HG02970 (cell line): ENCODE measurements around the gene C16orf74.

Experiments
- ATAC-seq: cut with Tn5 transposase; IDR thresholded peaks from one replicate; pipeline ENCODE4 v1.9.1; 2021; ENCODE audit warnings: mild to moderate bottlenecking, moderate library complexity, moderate number of reproducible peaks; ENCODE audit not compliant: unreplicated experiment, low FRiP score

C16orf74 gene

GRCh38 chr16:85677383-85677967 lies 73.4 kb downstream of the C16orf74 start:
- no peak for ATAC-seq

DNA sequence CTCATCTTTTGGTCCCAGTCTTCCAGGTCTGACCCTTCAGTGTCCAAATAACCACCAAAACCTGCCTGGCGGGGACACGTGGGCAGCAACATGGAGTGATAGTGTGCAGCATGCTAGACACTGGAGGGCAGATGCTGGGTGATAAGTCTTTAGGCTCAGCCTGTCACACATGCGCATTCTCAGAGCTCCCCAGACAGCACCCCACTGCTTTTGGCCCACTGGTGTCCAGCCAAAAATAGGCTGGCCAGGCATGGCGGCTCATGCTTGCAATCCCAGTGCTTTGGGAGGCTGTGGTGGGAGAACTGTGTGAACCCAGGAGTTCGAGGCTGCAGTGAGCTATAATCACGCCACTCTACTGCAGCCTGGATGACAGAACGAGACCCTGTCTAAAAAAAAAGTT lies 74.4 kb downstream of the C16orf74 start:
- ATAC-seq, result no peak

DNA sequence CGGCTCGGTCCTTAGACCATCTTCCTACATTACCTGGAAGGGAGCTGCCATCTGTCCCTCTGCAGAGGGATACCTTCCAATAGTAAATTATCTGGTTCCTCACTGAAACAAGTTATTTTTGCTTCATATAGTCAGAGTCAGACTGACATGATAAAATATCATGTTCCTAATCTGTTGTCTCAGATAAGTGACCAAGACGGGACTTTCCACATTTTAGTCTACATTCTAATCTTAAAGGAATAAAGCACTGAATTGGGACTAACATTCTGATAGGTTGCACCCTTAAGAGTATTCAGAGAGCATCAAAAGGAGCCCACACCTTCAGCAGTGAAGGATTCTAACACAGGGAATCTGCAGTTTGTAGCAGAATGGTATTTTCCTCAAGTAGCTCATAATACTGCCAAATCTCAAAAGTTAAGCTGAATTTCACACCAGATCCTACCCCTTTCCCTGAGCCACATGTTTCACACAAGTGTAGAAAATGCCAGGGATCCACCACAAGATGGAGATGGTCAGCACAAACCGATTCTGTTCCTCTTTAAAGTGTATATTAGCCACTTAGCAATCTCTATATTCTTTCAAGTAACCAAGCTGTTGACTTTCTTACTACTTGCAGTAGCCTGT lies 75.5 kb downstream of the C16orf74 start:
- no peak for ATAC-seq

DNA sequence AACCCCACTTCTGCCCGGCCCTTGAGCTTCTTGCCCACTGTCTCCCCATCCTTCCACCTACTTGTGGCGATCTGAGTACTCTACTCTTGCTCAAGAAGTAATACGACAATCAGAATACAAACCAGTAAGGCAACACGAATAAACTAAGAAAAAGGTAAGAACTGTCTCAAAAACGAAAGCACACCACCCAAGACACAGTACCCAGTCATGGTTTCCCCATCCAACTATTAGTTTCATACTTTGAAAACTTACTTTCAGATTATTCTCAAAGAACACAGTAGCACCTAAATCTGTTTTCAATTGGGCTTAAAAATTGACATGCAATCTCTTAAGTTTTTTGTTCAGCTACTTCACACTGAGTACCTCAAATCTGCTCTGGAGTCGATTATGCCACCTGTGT lies 76.1 kb downstream of the C16orf74 start:
- ATAC-seq, result no peak

DNA sequence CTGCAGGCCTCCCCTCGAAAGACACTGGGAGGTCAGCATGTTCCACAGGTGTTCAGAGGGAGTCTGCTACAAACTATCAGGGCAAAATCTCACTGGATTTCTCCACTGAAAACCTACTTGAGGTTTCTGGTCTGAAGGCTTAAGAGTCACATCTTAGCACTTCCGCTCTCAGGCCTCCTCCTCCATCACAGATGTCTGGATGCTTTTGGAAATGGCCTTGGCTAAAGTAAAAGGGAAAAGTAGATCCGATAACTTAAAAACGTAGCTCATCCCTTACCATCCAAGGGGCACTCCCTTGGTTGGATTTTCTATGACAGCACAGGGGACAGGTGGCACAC lies 76.5 kb downstream of the C16orf74 start:
- no peak for ATAC-seq

GRCh38 chr16:85673529-85674417 lies 77.1 kb downstream of the C16orf74 start:
- no peak for ATAC-seq

DNA sequence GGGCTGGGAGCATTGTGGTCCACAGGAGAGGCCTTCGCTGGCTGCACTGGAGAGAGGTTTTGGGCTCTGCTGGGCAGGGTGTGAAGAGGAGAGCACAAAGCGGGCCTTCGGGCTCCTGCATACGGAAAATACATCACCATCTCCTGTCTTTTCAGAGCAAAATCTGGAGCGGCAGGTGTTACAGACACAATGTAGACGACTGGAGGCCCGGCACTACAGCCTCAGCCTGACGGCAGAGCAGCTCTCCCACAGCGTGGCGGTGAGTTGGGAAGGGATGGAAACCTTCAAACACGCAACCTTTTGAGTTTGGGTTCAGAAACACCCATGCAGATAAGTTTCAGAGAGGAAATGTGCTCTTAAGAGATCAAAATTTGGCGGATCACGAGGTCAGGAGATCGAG lies 80.1 kb downstream of the C16orf74 start:
- ATAC-seq, result no peak

GRCh38 chr16:85668676-85669424 lies 82.0 kb downstream of the C16orf74 start:
- ATAC-seq, result no peak

- no peak for ATAC-seq
These were observed 83.0 kb downstream of the C16orf74 start for GRCh38 chr16:85667841-85668413.

DNA sequence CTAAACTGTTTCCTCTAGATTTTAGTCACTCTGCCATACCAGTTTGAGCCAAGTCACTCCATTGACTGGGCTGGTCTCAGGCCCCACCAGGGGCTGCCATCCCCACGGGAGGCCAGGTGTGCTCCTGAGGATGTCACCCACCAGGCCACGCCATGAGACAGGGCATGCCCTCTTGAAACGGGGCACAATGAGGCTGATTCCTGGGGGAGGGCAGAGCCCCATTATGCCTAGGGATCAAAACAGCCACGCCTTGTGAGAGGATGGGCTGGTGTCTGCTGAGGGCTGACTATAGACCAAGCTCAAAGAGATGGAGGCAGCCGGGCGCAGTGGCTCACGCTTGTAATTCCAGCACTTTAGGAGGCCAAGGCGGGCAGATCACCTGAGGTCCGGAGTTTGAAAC lies 83.6 kb downstream of the C16orf74 start:
- ATAC-seq, result no peak

DNA sequence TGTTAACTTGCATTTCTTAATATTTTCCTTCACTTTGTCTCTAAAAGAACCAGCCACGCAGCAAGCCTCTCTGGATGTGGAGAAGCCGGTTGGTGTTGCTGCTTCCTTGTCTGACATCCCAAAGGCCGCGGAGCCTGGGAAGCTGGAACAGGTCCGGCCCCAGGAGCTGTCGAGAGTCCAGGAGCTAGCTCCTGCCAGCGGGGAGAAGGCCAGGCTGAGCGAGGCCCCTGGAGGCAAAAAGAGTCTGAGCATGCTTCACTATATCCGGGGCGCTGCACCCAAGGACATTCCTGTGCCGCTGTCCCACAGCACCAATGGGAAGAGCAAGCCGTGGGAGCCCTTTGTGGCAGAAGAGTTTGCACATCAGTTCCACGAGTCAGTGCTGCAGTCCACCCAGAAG lies 85.0 kb downstream of the C16orf74 start:
- ATAC-seq, result no peak

GRCh38 chr16:85665373-85665740 lies 85.5 kb downstream of the C16orf74 start:
- no peak for ATAC-seq

DNA sequence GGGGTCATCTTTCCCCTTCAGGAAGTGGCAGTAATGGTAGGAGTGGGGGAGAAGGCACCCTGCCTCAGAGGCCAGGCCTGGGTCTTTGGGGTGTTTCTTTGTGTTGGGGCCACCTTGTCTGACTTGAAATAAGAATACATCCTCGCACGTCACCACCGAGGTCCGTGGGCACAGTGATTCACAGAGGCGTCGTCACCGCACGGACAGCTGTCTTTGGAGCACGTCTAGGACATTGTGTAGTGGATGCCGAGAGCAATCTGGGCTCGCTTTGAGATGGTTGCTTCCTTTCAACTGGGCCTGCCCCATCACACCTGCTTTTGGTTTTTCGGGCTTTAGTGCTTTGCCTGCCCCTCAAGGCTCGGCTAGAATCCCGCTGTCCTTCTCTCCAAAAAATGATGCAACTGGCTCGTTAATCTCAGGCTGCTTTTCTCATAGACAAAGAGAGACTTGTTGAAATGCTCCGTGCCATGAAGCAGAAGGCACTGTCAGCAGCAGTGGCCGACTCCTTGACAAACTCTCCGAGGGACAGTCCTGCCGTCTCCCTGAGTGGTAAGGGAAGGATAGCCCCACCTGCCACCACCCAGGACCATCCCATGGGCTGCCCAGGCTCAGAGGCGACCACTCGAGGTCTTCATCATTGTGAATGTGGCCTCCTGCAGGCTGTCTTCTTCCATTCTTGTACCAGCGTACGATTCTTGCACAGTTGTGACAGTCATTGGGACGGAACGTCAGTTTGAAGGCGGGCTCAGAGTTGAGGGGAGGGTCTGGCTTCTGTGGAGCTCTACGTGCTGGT lies 86.1 kb downstream of the C16orf74 start:
- no peak for ATAC-seq

GRCh38 chr16:85663891-85664321 lies 87.0 kb downstream of the C16orf74 start:
- ATAC-seq, result no peak

DNA sequence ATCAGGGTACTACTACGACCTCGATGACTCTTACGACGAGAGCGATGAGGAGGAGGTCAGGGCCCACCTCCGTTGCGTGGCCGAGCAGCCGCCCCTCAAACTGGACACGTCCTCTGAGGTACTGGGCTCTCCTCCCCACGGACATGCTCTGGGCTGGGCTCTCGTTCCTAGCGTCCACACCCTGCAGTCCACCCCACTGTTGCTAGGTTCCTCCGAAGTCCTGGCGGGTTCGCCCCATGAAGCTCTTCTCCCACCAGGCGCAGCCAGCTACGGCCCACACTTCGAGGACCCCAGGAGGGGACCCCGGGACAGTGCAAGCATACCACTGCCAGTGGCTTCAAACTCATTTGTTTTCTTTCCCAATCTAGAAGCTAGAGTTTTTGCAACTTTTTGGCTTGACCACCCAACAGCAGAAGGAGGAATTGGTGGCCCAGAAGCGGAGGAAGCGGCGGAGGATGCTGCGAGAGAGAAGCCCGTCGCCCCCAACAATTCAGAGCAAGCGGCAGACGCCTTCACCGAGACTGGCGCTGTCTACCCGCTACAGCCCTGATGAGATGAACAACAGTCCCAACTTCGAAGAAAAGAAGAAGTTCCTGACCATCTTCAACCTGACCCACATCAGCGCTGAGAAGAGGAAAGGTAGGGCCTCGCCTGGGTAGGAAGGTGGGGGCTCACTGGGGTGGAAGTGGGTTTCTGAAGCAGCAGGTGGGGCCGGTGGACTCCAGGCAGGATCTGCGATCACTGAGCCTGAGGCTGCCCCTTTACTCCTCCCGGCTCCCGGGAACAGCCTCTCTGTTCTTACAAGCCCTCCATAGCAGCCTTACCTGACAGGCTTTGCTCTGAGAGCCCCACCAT lies 87.7 kb downstream of the C16orf74 start:
- no peak for ATAC-seq

GRCh38 chr16:85662482-85662812 lies 88.4 kb downstream of the C16orf74 start:
- ATAC-seq, result no peak

DNA sequence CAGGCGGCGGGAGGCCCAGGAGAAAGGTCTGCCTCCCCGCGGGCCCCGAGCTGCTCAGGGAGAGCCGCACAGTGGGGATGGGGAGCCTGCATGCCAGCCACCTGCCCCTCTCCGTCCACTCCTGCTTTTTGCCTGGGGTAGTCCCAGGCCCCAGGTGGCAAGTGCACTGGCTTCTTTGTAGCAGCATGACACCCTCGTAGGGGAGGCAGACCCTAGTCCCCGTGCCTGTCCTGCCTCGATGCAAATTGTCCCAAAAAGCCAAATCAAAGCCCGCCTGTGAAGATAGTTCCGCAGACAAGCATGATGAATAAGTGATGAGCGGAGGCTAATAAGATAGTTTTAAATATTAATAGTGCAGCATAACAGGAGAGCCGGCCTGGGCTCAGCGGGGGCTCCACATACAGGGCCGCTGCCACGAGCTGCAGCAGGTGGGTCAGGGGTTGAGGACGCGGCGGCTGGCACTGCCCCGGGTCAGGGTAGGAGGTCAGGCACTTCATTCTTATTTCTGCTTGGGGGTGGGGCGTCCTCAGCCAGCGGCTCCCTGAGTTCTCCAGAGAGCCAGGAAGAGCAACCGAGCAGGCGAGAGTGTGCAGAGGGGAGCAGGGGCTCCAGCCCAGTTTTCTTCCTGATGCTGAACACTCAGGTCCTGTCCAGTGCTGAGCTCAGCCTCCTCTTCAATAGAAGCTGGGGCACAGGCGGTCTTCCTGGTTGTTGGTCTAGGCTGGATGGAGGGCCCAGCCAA lies 89.0 kb downstream of the C16orf74 start:
- ATAC-seq, result no peak
